Head of caudate nucleus (tissue), 42 donors: ENCODE results near the gene RAB3C.
A peak's percentile ranks its signal among the peaks of the same experiment; 100 is the strongest.
"Not testable (repeated sequence)": the region's sequence is repeated elsewhere in the genome, so short reads cannot be mapped to it uniquely, and the experiment has no call there.

Experiments
- DNase-seq, 42 donors: peaks; one replicate each; pipeline versions ENCODE4 v3.0.0 to v3.0.0-alpha.2; 2020 to 2021; ENCODE audit warnings: mixed read lengths in 7 of 42
- intact Hi-C: fragments of 100-400 bp; cut with DNase I; formaldehyde crosslinking; loops from one replicate; pipeline ENCODE4 v1.15.0; 2022

Gene RAB3C, protein sequence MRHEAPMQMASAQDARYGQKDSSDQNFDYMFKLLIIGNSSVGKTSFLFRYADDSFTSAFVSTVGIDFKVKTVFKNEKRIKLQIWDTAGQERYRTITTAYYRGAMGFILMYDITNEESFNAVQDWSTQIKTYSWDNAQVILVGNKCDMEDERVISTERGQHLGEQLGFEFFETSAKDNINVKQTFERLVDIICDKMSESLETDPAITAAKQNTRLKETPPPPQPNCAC

GRCh38 chr5:58582803-58583491 lies at the start of gene RAB3C:
RAB3C (plus strand) TSS chr5:58583075; CDS start chr5:58583209, 134 bp downstream.
- intact Hi-C loops = no loop called here
- peak; percentile 82 to 98 (median 94) for DNase-seq

DNA sequence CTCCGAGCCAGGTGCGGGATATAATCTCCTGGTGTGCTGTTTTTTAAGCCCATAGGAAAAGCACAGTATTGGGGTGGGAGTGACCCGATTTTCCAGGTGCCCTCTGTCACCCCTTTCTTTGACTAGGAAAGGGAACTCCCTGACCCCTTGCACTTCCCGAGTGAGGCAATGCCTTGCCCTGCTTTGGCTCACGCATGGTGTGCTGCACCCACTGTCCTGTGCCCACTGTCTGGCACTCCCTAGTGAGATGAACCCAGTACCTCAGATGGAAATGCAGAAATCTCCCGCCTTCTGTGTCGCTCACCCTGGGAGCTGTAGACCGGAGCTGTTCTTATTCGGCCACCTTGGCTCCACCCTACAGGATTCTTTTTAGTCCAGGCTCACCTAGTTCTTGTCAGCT lies 40.9 kb upstream of the RAB3C start:
- not testable (repeated sequence) for DNase-seq

DNA sequence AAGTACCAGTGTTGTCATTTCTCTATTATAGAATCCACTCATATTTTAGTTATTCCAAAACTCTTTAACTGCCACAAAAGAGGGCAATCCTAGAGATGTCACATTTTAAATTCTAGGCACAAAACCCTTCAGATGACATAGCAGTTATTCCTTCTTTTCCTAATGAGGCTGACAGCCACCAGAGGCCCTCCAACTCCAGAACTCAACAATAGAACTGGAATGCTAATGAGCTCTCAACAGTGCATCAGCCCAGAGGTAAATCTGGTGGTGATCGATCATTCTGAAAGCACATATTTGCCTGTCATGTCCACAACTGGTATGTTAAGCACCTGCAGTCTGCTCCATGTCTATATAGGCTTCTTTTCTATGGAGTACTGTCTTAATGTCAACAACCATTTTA lies 40.2 kb upstream of the RAB3C start:
- intact Hi-C loops = no loop called here
- DNase-seq = no peak

More for the DNA sequence above, 40.9 kb upstream of the RAB3C start:
- intact Hi-C loops = not testable (repeated sequence)

- DNase-seq = no peak
- intact Hi-C loops = no loop called here
Observed at GRCh38 chr5:58543723-58544122, 39.2 kb upstream of the RAB3C start.

- no peak for DNase-seq
- intact Hi-C loops = no loop called here
Observed at GRCh38 chr5:58544195-58544594, 38.7 kb upstream of the RAB3C start.

- intact Hi-C loops = no loop called here
- DNase-seq = no peak
Observed at GRCh38 chr5:58544926-58545325, 37.9 kb upstream of the RAB3C start.

DNA sequence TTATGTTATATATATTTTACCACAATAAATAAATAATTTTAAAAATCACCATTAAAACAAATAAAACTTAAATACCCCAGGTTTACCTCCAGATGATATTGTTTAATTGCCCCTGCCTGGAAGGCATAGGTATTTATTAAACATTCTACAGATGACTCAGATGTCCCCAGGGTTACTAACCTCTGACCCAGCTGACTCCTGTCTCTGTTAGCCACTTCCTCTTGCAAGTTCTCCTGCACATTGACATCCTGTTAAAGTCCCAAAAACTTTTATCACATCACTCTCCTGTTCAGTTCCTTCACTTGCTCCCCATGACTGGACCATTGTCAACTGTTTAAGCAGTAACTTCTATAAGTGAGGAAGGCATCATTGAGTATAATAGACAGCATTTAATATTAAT lies 37.0 kb upstream of the RAB3C start:
- no peak for DNase-seq
- intact Hi-C loops = no loop called here

DNA sequence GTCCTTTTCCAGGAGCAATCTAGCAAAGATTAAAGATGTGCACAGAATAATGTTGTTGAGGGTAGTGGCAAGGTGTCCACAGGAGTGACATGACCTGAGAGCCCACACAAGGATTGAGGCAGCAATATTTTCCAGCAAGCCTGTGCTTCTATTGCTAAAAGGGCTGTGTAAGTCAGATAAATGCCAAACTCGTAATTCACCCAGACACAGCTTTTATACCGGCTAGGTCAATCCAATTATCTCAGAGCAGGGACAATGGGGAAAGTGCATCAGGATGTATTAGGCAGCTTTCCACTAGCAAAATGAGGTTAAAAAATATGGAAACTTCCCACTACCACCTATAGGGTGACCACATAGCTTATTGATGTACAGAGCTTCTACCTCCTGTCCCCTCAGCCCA lies 34.8 kb upstream of the RAB3C start:
- no peak for DNase-seq
- intact Hi-C loops = no loop called here

DNA sequence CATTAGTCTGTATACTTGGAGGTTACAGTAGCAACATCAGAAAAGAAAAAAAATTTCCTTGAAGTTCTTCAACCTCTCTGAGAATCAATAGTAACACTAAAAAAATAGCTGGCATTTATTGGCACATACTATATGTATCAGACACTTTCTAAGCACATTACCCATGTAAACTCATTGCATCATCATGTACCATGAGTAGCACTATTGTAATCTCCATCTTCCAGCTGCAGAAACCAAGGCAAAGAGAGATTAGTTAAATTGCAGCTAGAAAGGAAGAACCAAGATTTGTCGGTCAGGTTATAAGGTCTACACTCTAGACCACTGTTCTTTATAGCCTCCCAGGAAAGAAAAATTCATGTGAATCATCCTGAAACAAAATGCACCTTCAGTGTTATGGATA lies 31.4 kb upstream of the RAB3C start:
- DNase-seq = no peak

GRCh38 chr5:58557665-58558338 lies 25.1 kb upstream of the RAB3C start:
- intact Hi-C loops, DNase-seq: not testable (repeated sequence)

More for the DNA sequence above, 31.4 kb upstream of the RAB3C start:
- intact Hi-C loops = no loop called here

- DNase-seq, intact Hi-C loops: not testable (repeated sequence)
Observed at GRCh38 chr5:58563016-58563700, 19.7 kb upstream of the RAB3C start.

GRCh38 chr5:58564043-58564832 lies 18.6 kb upstream of the RAB3C start:
- intact Hi-C loops, DNase-seq: not testable (repeated sequence)

DNA sequence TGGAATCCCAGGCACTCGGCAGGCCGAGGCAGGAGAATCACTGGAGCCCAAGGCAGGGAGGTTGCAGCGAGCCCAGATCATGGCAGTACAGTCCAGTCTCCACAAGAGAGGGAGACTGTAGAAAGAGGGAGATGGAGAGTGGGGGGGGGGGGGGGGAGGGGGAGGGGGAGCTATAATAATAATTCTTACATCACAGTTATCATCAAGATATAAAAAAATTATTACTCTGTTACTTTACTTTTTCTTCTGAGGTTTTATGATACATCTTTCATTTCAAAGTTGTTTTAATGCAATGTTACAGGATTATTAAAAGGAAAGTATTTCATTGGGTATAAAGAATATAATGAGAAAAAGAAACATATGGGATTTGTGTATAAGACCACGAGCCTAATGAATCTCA lies 17.8 kb upstream of the RAB3C start:
- no peak for DNase-seq
- intact Hi-C loops = no loop called here

DNA sequence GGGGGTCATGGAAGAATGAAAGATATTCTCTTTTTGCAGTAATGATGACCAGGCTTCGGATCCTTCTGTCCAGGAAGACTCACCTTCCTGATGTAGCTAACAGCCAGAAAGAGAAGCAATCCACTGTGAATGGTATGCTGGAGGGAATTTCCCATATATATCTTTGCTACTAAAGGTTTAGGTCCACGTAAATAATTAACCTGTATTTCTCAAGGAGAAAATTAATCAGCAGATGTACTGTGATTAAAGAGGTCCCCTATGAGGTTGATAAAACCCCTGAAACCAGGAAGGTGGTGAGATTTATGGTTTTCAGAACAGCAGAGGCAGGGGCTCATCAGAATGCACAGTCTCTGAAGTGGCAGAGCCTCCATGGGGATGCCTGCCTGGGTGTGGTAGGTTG lies 11.4 kb upstream of the RAB3C start:
- no peak for DNase-seq
- intact Hi-C loops = no loop called here

- intact Hi-C loops, DNase-seq: not testable (repeated sequence)
Observed at GRCh38 chr5:58572973-58573372, 9.9 kb upstream of the RAB3C start.

DNA sequence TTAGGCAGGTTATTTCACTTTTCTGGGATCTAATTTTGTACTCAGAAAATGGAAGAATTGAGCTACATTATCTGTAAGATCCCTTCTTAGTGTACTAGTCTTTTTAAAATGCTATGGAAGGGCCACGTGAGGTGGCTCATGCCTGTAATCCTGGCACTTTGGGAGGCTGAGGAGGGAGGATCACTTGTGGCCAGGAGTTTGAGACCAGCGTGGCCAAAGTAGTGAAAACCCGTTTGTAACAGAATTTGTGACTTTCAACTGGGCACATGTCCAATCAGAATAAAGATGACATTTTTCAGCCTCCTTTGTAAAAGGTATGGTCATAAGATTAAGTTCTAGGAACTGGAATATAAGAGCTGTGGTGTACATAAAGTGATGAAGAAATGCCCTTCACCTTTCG lies 3.1 kb upstream of the RAB3C start:
- intact Hi-C loops = no loop called here
- no peak for DNase-seq

- DNase-seq = peak in 31 of 42 donors; percentile 1 to 58 (median 20)
- intact Hi-C loops = no loop called here
Observed at GRCh38 chr5:58582019-58582802, 664 bp upstream of the RAB3C start.

DNA sequence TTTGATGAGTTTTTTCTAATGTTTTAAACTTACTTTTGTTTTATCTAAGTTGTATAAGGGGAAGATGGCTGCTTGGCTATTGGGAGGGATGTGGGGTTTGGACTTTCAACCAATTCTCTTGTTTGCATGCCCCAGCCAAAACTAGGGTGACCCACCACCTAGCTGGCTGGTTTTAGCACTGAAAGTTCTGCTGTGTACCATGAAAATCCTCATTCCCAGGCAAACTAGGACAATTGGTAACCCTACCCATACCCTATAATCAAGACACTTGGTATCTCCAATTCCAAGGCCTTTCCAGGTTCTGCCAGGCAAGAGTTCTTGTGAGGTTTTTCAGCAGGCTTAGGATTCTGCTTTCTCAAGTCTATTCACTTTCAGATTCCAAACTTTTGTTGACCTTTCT lies 13.1 kb downstream of the RAB3C start:
- intact Hi-C loops = no loop called here
- DNase-seq = no peak
